Left lung (tissue), 10 donors: Measurements from ENCODE around the gene DSCAM. TPM values are rescaled to one million over a fixed set of nuclear protein-coding genes. Genes with fewer than 3 reads are reported as not detected.

Experiments
- ATAC-seq: fragments of 200-7000 bp; cut with Tn5 transposase; one replicate; pipeline ENCODE4 v1.9.1; 2020; ENCODE audit warnings: moderate library complexity
- DNase-seq, 4 donors: peaks; one replicate each; pipeline ENCODE4 v3.0.0-alpha.2; 2013 to 2020
- H3K27ac ChIP-seq, 2 donors: fragments of 200-600 bp; sonication (generic) in 1 of 2; one replicate each; pipeline versions ENCODE4 v1.5.0 to v1.8.0; 2020 to 2021
- H3K27me3 ChIP-seq, 2 donors: fragments of 200-600 bp; sonication (generic) in 1 of 2; one replicate each; pipeline versions ENCODE4 v1.5.0 to v1.8.0; 2020 to 2021
- H3K36me3 ChIP-seq, 2 donors: fragments of 200-600 bp; sonication (generic) in 1 of 2; one replicate each; pipeline versions ENCODE4 v1.5.0 to v1.8.0; 2020 to 2021
- H3K4me1 ChIP-seq, 2 donors: fragments of 200-600 bp; one replicate each; pipeline ENCODE4 v1.8.0; 2021
- H3K4me3 ChIP-seq, 2 donors: fragments of 200-600 bp; sonication (generic) in 1 of 2; one replicate each; pipeline versions ENCODE4 v1.5.0 to v1.8.0; 2020 to 2021; ENCODE audit warnings: mild to moderate bottlenecking in 1 of 2
- H3K9me3 ChIP-seq, 2 donors: fragments of 200-600 bp; sonication (generic) in 1 of 2; one replicate each; pipeline versions ENCODE4 v1.5.0 to v1.8.0; 2020 to 2021
- intact Hi-C, 2 donors: fragments of 100-400 bp; cut with DNase I; formaldehyde crosslinking; loops; one replicate each; pipeline versions ENCODE4 v1.11.2 to v1.14.2; 2022
- polyA plus RNA-seq, 6 donors: library from polyadenylated mRNA; unstranded; fragments of 120-200 nt; gene quantifications; one replicate each; pipeline ENCODE4 v1.2.1, GENCODE V29; 2013; ENCODE audit not compliant: insufficient read length in 6 of 6
- total RNA-seq, 2 donors: library from RNA; stranded (reverse); fragmentation: NEBNext Ultra II Directional; extraction: Animal tissue kit (Norgen Biotek cat#: 25700); gene quantifications; one replicate each; pipeline ENCODE4 v1.2.1, GENCODE V29; 2021
- TF ChIP-seq, protein P1 (sequence below), 2 donors: fragments of 200-600 bp; sonication (generic) in 1 of 2; IDR thresholded peaks; one replicate each; pipeline versions ENCODE4 v1.5.0 to v1.8.0; 2021; ENCODE audit warnings: antibody characterized with exemption in 2 of 2
- donor health status: DM: no; HTN: yes; CAD: no.
- donor health status: DM: no; HTN: no; CAD: no.

The DSCAM gene
- total and polyA plus RNA-seq, 8 donors = 0.03 to 0.24 (median 0.07) TPM; not detected in 1

DNA sequence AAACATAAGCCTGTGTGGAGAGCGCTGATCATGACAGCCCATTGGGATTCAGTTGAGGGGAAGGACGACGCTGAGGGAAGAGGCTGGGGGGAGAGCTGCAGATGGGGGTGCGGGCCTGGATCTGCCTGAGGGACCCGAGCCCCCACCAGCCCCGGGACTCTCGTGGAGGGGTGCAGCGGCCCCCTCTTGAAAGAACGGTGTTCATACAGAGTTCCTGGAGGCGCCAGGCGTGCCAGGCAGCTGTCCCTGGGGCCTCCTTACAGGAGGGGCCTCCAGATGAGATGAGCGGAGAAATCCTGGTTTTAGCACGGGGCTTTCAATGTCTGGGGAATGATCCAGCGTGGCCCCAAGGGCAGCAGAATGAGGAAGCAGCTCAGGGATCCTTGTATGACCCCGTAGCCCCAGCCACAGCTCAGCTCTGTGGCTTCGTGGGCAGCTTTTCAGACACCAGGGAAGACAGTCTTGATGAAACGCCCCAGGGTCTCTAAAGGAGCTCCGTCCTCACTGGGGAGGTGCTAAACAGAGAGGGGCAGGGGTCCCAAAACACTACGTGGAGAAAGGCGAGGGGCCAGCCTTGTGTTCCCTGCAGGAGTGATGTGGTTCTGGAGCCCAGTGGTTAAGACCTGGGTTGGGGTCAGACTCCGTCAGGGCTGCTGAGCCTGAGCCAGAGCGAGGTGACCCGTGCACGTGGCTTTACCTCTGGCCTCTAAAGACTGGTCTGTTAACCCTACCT, 7.2 kb upstream of the DSCAM start:
- Histone ChIP-seq H3K9me3 (peaks cover 0 to 3% of the 10 kb centered on the region in 2 donors), H3K4me3 (no peak overlapping the region), H3K27me3 (no peaks in the 10 kb centered on the region), H3K4me1 (no peaks in the 10 kb centered on the region), H3K36me3 (no peaks in the 10 kb centered on the region), H3K27ac (no peak overlapping the region)
- ATAC-seq (no peak), DNase-seq (no peak)
- TF ChIP-seq, protein P1, sequence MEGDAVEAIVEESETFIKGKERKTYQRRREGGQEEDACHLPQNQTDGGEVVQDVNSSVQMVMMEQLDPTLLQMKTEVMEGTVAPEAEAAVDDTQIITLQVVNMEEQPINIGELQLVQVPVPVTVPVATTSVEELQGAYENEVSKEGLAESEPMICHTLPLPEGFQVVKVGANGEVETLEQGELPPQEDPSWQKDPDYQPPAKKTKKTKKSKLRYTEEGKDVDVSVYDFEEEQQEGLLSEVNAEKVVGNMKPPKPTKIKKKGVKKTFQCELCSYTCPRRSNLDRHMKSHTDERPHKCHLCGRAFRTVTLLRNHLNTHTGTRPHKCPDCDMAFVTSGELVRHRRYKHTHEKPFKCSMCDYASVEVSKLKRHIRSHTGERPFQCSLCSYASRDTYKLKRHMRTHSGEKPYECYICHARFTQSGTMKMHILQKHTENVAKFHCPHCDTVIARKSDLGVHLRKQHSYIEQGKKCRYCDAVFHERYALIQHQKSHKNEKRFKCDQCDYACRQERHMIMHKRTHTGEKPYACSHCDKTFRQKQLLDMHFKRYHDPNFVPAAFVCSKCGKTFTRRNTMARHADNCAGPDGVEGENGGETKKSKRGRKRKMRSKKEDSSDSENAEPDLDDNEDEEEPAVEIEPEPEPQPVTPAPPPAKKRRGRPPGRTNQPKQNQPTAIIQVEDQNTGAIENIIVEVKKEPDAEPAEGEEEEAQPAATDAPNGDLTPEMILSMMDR (IDR thresholded peaks at IDR 0.05) = no peak
- intact Hi-C loops = no loop called here

DNA sequence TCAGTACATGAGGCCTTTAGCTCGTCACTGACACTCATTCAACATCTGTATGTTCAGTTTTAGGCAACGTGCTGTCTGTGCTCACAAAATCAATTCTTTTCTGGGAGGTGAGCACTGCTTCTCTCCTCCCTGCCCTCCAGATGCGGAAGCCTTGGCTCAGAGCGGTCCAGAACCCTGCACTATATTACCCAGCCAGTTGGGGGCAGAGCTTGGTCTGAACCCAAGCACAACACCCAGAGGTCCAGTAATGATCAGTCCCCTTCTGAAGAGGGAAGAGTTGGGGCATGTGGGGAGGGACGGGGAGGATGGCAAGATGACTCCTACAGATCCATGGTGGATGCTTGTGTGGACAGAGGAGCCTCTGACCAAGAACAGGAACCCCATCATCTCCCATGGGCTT, 5.6 kb upstream of the DSCAM start:
- DNase-seq (no peak), ATAC-seq (peak; percentile 54)
- Histone ChIP-seq H3K36me3 (no peaks in the 10 kb centered on the region), H3K4me3 (no peak overlapping the region), H3K27ac (no peak overlapping the region), H3K27me3 (peaks cover under 1 to 14% of the 10 kb centered on the region in 2 donors), H3K4me1 (no peaks in the 10 kb centered on the region), H3K9me3 (no peaks in the 10 kb centered on the region)
- TF ChIP-seq, protein P1 (IDR thresholded peaks at IDR 0.05) = no peak
- intact Hi-C loops = no loop called here

DNA sequence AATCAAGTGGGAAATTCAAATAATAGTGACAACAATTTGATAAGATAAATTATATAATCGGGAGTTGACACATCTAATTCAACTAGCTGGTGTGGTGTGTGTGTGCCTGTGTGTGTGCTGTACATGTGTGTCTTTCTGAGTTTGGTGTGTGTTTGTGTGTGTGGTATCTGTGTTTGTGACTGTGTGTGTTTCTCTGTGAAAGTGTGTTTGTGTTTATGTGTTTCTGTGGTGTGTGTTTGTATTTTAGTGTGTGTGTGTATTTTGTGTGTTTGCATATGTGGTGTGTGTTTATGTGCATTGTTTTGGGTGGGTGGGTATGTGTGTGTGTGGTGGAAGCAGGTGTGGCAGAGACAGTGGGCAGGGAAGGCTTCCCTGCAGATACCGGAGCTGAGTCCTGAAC, 4.8 kb upstream of the DSCAM start:
- Histone ChIP-seq H3K4me1 (no peaks in the 10 kb centered on the region), H3K4me3 (no peak overlapping the region), H3K9me3 (no peaks in the 10 kb centered on the region), H3K27ac (no peak overlapping the region), H3K27me3 (peaks cover 9 to 23% of the 10 kb centered on the region in 2 donors), H3K36me3 (no peaks in the 10 kb centered on the region)
- TF ChIP-seq, protein P1 (IDR thresholded peaks at IDR 0.05) = no peak
- DNase-seq (no peak), ATAC-seq (no peak)
- intact Hi-C loops = no loop called here

DNA sequence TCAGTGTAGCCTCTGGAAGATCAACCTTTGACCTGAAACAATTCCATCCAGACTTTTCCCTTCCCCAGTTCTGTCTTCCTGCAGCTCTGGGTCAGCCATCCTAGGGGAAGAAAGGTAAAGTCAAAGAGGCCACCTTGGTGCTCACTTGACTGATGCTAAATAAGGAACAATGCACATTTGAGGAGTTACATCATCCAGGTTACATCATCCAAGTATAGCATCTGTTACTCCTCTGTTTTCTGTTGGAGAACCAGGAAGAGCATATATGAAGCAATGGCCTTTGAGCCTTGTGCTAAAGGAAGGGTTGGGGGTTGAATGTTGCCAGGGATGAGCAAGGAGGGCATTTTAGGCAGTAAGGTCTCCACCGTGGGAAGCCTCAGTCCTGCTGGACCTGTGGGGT, 3.1 kb upstream of the DSCAM start:
- Histone ChIP-seq H3K9me3 (no peaks in the 10 kb centered on the region), H3K36me3 (no peaks in the 10 kb centered on the region), H3K27me3 (peaks cover 21 to 38% of the 10 kb centered on the region in 2 donors), H3K27ac (no peak overlapping the region), H3K4me1 (no peaks in the 10 kb centered on the region), H3K4me3 (no peak overlapping the region)
- TF ChIP-seq, protein P1 (IDR thresholded peaks at IDR 0.05) = no peak
- DNase-seq (no peak), ATAC-seq (no peak)
- intact Hi-C loops = no loop called here

DNA sequence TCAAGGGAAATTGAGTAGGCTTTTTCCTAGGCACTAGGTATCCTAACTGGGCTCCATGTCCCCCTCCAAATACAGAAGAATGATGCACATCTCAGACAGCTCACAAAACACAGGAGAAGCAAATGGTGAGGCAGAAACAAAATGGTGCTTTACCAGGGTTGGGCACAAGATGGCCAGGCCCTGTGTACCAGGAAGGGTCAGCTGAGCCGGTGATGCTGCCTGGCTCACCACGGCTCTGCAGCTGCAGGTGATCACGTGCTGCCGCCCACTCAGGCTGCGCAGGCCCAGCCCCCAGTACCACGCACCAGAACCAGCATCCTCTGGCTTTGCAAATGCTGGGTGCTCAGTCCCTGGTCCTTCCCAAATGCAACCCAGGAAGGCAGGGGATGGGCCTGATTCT, 993 bp upstream of the DSCAM start:
- peaks cover 26 to 47% of the 10 kb centered on the region in 2 donors for H3K27me3 ChIP-seq

More for the DNA sequence above, 993 bp upstream of the DSCAM start:
- no peaks in the 10 kb centered on the region for H3K36me3 ChIP-seq
- H3K27ac ChIP-seq = no peak overlapping the region
- intact Hi-C loops = no loop called here
- no peak overlapping the region for H3K4me3 ChIP-seq
- DNase-seq (no peak), ATAC-seq (no peak)
- TF ChIP-seq, protein P1 (IDR thresholded peaks at IDR 0.05) = no peak
- H3K9me3 ChIP-seq = no peaks in the 10 kb centered on the region
- H3K4me1 ChIP-seq = no peaks in the 10 kb centered on the region
